Fibroblast of villous mesenchyme (primary cell): ENCODE measurements around the gene PAX8. TPM values are rescaled to one million over a fixed set of nuclear protein-coding genes. Genes with fewer than 3 reads are reported as not detected.
A peak's percentile ranks its signal among the peaks of the same experiment; 100 is the strongest.

Experiments used
- DNase-seq: peaks from one replicate; pipeline ENCODE4 v3.0.0-alpha.2; 2010; ENCODE audit warnings: low read depth
- H3K4me3 ChIP-seq: 2 replicates; pipeline ENCODE4 v1.5.1; 2011; ENCODE audit warnings: low read depth, mild to moderate bottlenecking, low read length
- CTCF ChIP-seq: IDR thresholded peaks from 2 replicates; pipeline ENCODE4 v1.5.1; 2012; ENCODE audit warnings: low read depth, mild to moderate bottlenecking, low read length; ENCODE audit not compliant: insufficient read depth
- total RNA-seq: library from RNA; depleted of rRNA; stranded (reverse); fragments of >200 nt; gene quantifications from 2 replicates; pipeline ENCODE4 v1.2.3, GENCODE V29; 2012

PAX8 gene
- total RNA-seq, 1 donor = 1.3 TPM

GRCh38 chr2:113211226-113212105 lies 67.3 kb downstream of the PAX8 start:
- peak; percentile 94 for DNase-seq
- peak overlapping the region; percentile 3 for H3K4me3 ChIP-seq
- TF ChIP-seq CTCF = no peak

GRCh38 chr2:113209646-113210171 lies 69.0 kb downstream of the PAX8 start:
- TF ChIP-seq CTCF = no peak
- no peak for DNase-seq
- H3K4me3 ChIP-seq = no peak overlapping the region

GRCh38 chr2:113209011-113209645 lies 69.6 kb downstream of the PAX8 start:
- no peak overlapping the region for H3K4me3 ChIP-seq
- no peak for TF ChIP-seq CTCF
- DNase-seq = peak; percentile 79

GRCh38 chr2:113208396-113208795 lies 70.3 kb downstream of the PAX8 start:
- H3K4me3 ChIP-seq = no peak overlapping the region
- DNase-seq = no peak
- TF ChIP-seq CTCF = no peak

- no peak overlapping the region for H3K4me3 ChIP-seq
- no peak for TF ChIP-seq CTCF
- DNase-seq = no peak
These were observed 71.7 kb downstream of the PAX8 start for GRCh38 chr2:113207021-113207420.

GRCh38 chr2:113206251-113206650 lies 72.5 kb downstream of the PAX8 start:
- no peak for TF ChIP-seq CTCF
- DNase-seq = no peak

More at GRCh38 chr2:113206251-113206650, 72.5 kb downstream of the PAX8 start:
- no peak overlapping the region for H3K4me3 ChIP-seq
